K562 (cell line): ENCODE results near the gene COX5A. TPM values are rescaled to one million over a fixed set of nuclear protein-coding genes. Genes with fewer than 3 reads are reported as not detected.

ENCODE experiments used
- GATAD2A ChIP-seq: fragments of 450-650 bp; IDR thresholded peaks from 2 replicates; pipeline ENCODE4 v1.6.1; 2017
- HNRNPH1 ChIP-seq: fragments of 200-400 bp; formaldehyde crosslinking; optimal IDR thresholded peaks from 2 replicates; pipeline ENCODE3; 2017; ENCODE audit warnings: low read depth, mild to moderate bottlenecking, low read length, moderate library complexity
- NELFE ChIP-seq: IDR thresholded peaks from 2 replicates; pipeline ENCODE4 v1.6.1; 2011; ENCODE audit warnings: mild to moderate bottlenecking; ENCODE audit not compliant: insufficient read depth, insufficient read length
- RERE ChIP-seq: sonication (generic); formaldehyde crosslinking; IDR thresholded peaks from 2 replicates; pipeline ENCODE4 v1.8.0; 2023; ENCODE audit warnings: missing genetic modification reagents, mild to moderate bottlenecking, borderline replicate concordance
- SNIP1 ChIP-seq: fragments of 450-650 bp; IDR thresholded peaks from 2 replicates; pipeline ENCODE4 v1.7.1; 2017; ENCODE audit warnings: low read depth, mild to moderate bottlenecking
- polyA plus RNA-seq, 8 experiments: library from polyadenylated mRNA; depleted of rRNA in 4 of 8; stranded (reverse) in 5 of 8; unstranded in 3 of 8; fragments of >200 nt; fragmentation: Nextera tagmentation in 2 of 8; fragmentation: Illumina TruSeq in 1 of 8; extraction: Ambion mirVana in 2 of 8; extraction: Trizol in 1 of 8; gene quantifications; 2 replicates each; pipeline versions ENCODE4 v1.2.1 to v1.2.3, GENCODE V29; 2011 to 2014; ENCODE audit warnings: inconsistent platforms in 1 of 8, missing spikeins in 1 of 8
- total RNA-seq, 7 experiments: library from RNA; depleted of rRNA in 6 of 7; stranded (reverse); fragments of >200 nt in 6 of 7; fragmentation: Illumina TruSeq in 2 of 7; extraction: Trizol in 2 of 7; gene quantifications; 2 replicates each; pipeline versions ENCODE4 v1.2.1 to v1.2.3, GENCODE V29; 2011 to 2021; ENCODE audit warnings: low replicate concordance in 1 of 7
- TF ChIP-seq, protein P1 (sequence below): sonication (generic); formaldehyde crosslinking; IDR thresholded peaks from 2 replicates; pipeline ENCODE4 v1.8.1; 2023; ENCODE audit warnings: mild to moderate bottlenecking, missing genetic modification reagents, moderate library complexity

COX5A gene
- total and polyA plus RNA-seq, 9 of the 15 experiments (the other 6 are each of a cell fraction or from before 2014, with no cell fraction given): 86.8 to 553 (median 371) TPM

DNA sequence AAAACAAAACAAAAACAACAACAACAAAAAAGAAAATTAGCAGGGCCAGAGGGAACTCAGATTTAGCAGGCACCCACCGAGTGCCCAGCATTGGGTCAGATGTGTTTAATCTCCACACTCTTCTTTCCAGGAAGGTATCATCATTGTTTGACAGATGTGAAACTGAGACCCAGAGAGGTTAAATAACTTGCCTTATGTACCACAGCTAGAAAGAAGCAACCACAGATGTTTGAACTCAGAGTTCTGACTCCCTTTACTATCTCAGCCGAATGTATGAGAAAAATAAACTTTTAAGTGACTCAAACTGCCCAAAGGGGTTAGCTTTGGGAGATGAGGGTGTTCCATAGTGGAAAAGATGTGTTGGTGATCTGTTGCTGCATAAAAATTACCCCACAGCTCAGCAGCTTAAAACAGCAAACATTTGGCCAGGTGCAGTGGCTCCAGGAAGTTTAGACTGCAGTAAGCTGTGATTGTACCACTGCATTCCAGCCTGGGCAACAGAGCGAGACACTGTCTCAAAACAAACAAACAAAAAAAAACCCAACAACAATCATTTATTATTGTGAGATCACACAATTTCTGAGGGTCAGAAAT is 23.2 kb upstream of the COX5A start (continued):
- TF ChIP-seq RERE (no peak), SNIP1 (no peak), HNRNPH1 (no peak), GATAD2A (no peak), NELFE (no peak)
- TF ChIP-seq, protein P1, sequence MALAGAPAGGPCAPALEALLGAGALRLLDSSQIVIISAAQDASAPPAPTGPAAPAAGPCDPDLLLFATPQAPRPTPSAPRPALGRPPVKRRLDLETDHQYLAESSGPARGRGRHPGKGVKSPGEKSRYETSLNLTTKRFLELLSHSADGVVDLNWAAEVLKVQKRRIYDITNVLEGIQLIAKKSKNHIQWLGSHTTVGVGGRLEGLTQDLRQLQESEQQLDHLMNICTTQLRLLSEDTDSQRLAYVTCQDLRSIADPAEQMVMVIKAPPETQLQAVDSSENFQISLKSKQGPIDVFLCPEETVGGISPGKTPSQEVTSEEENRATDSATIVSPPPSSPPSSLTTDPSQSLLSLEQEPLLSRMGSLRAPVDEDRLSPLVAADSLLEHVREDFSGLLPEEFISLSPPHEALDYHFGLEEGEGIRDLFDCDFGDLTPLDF: no peak
- TF ChIP-seq, all 486 proteins: peak for 0
